Measurements from ENCODE around the gene APMAP.
"Not testable (repeated sequence)": the region's sequence is repeated elsewhere in the genome, so short reads cannot be mapped to it uniquely, and the experiment has no call there.

DNA sequence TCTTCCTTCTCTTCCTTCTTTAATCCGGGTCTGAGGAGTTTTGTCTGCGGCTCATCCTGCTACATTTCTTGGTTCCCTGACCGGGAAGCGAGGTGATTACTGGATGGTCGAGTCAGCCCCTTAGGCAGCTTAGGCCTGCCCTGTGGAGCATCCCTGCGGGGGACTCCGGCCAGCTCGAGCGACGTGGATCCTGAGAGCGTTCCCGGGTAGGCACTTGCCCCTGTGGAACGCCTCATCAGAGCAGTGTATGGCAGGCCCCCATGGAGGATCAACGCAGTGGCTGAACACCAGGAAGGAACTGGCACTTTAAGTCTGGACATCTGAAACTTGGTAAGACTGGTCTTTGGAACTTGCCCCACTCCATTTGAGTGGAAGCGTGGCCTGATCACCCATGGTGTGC is 72.9 kb downstream of the APMAP start:
- TF ChIP-seq, protein P1, sequence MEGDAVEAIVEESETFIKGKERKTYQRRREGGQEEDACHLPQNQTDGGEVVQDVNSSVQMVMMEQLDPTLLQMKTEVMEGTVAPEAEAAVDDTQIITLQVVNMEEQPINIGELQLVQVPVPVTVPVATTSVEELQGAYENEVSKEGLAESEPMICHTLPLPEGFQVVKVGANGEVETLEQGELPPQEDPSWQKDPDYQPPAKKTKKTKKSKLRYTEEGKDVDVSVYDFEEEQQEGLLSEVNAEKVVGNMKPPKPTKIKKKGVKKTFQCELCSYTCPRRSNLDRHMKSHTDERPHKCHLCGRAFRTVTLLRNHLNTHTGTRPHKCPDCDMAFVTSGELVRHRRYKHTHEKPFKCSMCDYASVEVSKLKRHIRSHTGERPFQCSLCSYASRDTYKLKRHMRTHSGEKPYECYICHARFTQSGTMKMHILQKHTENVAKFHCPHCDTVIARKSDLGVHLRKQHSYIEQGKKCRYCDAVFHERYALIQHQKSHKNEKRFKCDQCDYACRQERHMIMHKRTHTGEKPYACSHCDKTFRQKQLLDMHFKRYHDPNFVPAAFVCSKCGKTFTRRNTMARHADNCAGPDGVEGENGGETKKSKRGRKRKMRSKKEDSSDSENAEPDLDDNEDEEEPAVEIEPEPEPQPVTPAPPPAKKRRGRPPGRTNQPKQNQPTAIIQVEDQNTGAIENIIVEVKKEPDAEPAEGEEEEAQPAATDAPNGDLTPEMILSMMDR (IDR thresholded peaks at IDR 0.05), result not testable (repeated sequence)
- TF ChIP-seq EZH2, EZH2phosphoT487 (IDR thresholded peaks at IDR 0.05): not testable (repeated sequence)

Measured in neural progenitor cell (in vitro differentiated cells).